RCC 7860 (cell line): ENCODE data around the gene MPG.
A peak's percentile ranks its signal among the peaks of the same experiment; 100 is the strongest.

Source experiments
- DNase-seq: peaks from one replicate; pipeline ENCODE4 v3.0.0-alpha.2; 2015; ENCODE audit warnings: low spot score
- FAIRE-seq: peaks from 2 replicates; lab custom pipeline; 2012; peaks lifted over from hg19 to GRCh38; lab: Jason Lieb, UNC

MPG gene

GRCh38 chr16:83060-83603 lies 5.1 kb downstream of the MPG start:
- FAIRE-seq (no peak), DNase-seq (no peak)

DNA sequence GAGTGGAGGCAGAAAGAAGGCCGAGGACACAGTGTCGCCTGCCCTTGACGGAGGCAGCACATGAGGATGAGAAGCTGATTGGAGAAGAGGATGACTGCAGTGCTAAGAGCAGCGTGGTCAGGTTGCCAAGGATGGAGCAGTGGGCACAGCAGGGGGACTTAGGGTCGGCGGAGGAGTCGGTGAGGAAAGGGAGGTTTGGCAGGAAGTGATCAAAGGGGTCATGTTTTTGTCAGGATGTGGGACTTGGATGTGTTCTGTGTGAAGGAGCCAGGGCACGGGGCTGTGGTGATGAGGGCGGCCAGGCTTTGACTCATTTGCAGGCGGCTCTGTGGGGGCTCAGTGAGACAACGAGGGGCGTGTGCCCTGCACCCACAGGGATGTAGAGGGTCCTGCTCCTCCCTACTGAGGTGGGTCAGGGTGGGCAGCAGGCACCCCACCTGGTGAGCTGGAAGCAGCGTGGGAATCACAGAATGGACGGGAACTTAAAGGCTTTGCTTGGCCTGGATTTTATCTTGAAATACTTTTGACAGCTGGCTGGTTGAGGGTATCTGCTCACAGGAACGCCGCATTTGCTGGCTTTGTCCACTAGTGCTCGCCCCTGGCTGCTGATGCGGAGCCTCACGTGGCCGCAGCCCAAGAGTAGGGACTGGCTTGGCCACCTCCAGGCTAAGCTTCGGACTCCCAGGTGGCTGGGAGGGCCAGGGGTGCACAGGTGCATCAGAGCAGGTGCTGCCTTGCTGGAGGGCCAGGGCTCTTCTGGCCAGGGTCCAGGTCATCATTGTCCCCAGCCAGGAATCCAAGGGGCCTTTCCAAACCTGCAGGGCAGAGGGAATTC lies 6.0 kb downstream of the MPG start:
- DNase-seq (peak; percentile 53), FAIRE-seq (no peak)

GRCh38 chr16:84718-85406 lies 6.8 kb downstream of the MPG start:
- peak; percentile 93 for FAIRE-seq

DNA sequence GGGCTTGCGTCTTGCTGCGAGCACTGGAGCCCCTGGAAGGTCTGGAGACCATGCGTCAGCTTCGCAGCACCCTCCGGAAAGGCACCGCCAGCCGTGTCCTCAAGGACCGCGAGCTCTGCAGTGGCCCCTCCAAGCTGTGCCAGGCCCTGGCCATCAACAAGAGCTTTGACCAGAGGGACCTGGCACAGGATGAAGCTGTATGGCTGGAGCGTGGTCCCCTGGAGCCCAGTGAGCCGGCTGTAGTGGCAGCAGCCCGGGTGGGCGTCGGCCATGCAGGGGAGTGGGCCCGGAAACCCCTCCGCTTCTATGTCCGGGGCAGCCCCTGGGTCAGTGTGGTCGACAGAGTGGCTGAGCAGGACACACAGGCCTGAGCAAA lies 7.4 kb downstream of the MPG start:
- DNase-seq = no peak
- no peak for FAIRE-seq

More at GRCh38 chr16:84718-85406, 6.8 kb downstream of the MPG start:
- peak; percentile 96 for DNase-seq

GRCh38 chr16:85865-86264 lies 7.8 kb downstream of the MPG start:
- FAIRE-seq (no peak), DNase-seq (no peak)

DNA sequence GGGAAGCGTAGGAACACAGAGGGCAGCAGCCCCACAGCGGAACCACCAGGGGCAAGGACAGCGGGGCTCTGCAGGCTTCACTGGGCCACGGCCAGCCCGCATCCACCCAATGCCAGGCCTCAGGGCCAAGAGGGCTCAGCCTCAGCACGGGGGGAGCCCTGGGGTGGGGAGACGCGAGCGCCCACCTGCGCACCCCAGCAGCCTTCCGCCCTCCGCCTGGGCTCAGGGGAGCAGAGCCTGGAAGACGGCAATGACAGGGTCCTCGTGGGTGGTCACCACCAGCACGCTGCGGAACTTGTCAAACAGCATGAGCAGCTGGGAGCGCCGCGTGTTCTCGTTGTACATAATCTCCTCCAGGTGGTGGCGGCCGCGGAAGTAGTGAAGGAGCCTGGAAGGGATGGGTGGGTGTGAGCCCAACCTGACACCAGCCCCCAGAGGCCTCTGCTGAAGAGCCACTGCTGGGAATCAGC lies 8.5 kb downstream of the MPG start:
- FAIRE-seq = no peak
- no peak for DNase-seq

DNA sequence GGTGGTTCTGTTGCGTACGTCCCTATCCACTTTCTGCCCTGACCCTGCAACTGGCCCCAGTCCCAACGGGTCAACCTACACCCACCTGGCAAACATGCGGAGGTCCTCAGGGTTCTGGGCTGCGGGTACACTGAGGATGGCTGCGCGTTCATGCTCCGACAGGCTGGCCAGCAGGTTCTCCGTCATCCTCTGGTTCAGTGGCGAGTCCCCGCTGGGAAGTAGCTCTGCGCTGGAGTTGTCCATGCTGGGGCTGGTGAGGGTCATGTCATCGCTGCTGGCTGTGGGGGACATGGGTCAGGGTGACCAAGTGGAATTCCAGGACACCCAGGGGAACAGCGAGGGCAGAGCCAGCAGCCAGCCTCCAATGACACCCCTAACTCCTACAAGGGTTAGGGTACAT lies 10.6 kb downstream of the MPG start:
- DNase-seq (no peak), FAIRE-seq (no peak)

GRCh38 chr16:89391-90302 lies 11.6 kb downstream of the MPG start:
- FAIRE-seq (no peak), DNase-seq (no peak)

DNA sequence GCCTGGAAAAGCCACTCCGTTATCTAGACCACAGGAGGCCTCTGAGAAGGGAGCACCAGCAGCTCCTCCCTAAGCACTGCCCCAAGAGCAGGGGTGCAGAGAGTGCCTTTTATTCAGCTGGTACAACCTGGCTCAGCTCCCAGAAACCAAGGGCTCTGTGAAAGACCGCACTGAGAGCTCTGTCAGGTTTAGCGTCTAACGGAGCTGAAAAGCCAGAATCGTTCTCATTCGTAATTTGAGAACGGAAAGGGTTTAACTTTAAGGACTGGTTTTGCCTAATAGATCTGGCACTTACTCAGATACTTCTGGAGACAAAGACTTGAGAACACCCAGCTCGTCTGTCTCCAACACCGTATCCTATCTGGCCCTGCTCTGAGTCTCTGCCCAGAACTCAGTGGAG lies 13.5 kb downstream of the MPG start:
- DNase-seq = no peak
- no peak for FAIRE-seq

DNA sequence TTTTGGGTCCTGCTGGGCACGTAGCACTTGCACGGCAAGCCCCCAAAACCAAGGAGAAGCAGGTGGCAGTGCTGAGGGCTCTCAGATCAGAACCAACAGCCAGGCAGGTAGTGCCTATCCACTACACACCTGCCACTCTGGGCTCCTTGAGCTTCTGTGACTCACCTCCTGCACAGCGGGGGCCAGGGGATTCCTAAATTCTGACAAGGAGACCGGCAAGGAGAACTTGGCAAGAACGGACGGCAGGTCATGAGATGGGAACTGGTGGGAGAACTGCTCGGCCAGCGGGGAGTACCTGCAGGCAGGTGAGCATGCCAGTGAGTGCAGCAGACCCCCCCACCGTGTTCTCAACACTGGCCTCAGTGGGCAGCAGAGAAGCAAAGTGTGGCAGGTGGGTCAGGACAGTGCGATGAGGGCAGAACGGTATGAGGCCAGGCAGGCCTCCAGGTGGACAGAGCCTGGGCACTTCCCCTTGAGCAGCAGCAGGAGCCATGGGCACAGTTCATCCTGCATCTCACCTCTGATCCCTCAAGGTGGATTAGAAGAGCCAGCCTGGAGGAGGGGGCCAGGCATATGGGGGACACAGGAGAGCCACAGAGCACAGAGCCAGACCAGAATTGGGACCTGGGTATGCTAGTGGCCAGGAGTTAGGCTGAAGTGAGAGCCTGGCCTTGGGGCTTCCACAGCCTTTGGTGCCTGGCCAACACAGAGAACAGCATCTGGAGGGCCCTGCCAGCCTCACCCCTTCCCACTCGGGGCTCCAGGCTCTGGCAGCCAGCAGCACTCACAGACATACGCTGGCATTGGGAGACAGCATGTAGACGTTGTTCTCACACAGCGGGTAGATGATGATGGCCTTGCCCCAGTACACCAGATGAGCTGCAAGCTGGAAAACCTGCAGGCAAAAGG lies 14.7 kb downstream of the MPG start:
- DNase-seq (no peak), FAIRE-seq (no peak)

DNA sequence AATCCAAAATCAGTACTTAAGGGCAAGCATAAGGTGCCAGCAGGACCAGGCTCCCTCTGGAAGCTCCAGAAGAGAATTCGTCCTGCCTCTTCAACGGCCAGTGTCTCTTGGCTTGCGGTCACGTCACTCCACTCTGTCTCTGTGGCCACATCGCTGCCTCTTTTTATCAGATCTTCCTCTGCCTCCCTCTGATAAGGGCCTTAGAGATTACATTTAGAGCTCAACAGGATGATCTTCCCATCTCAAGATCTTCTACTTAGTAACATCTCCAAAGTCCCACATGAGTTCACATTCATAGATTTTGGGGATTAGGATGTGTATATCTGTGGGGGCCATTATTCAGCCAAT lies 16.9 kb downstream of the MPG start:
- FAIRE-seq (no peak), DNase-seq (no peak)

GRCh38 chr16:96935-97381 lies 18.9 kb downstream of the MPG start:
- FAIRE-seq = peak; percentile 42

GRCh38 chr16:97822-98221 lies 19.8 kb downstream of the MPG start:
- no peak for FAIRE-seq

More at GRCh38 chr16:96935-97381, 18.9 kb downstream of the MPG start:
- DNase-seq = peak; percentile 74

DNA sequence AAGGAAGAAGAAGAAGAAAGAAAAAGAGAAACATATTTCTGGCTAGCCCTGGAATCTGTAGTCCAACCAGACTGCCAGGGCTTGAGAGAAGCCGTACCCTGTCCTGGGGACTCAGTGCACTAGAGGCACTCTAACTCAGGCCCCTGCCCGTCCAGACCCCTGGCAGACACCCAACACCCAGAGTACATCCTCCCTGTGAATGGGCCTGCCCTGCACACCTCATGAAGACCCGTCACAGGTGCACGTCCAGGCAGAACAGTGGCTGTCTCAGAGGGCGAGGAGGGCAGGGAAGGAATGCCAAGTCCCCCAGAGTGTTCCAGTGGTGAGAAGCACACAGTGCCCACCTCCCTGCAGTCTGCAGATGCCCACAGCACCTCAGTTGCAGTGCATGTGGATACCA lies 23.0 kb downstream of the MPG start:
- FAIRE-seq (no peak), DNase-seq (no peak)

More at GRCh38 chr16:97822-98221, 19.8 kb downstream of the MPG start:
- DNase-seq = no peak

- FAIRE-seq = no peak
- DNase-seq = no peak
These were observed 23.6 kb downstream of the MPG start for GRCh38 chr16:101586-101985.

DNA sequence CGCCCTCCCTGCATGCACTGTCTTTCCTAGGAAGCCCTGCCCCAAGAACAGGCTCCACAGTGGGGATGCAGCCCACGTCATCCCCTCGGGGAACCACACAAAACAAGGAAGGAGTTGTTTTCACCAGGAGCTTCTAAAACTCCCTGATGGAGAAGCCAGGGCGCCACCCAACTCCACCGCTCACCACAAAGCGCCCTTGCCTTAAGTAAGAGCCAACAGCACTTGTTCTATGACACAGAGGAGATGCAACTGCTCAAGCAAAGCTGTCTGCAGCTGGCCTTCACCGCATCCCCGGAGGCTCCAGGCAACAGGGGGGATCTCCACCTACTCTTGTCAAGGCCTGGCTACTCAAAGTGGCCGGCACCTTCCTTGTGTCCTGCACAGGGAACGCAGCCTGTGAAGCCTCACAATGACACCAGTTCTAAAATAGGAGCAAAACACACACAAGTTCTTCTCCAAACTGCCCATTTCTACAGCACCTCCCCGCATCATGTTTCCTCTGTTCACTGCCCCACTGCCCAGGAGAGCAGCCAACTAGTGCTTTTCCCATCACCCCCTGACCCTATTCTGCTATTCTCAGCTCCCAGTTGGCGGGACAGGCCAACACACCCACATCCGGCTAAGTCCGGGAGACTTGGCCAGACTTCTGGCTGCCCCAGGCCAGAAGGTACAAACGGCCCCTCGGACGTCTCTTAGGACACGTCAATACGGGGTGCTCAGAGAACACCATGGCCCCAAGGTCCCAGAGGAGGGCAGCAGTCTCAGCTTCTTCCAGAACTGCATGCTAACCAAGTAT lies 24.2 kb downstream of the MPG start:
- no peak for DNase-seq
- FAIRE-seq = no peak

- DNase-seq = no peak
- no peak for FAIRE-seq
These were observed 26.3 kb downstream of the MPG start for GRCh38 chr16:104355-104754.

- FAIRE-seq = no peak
- no peak for DNase-seq
These were observed 26.9 kb downstream of the MPG start for GRCh38 chr16:104928-105327.

GRCh38 chr16:105521-105920 lies 27.5 kb downstream of the MPG start:
- FAIRE-seq = no peak

More at GRCh38 chr16:105521-105920, 27.5 kb downstream of the MPG start:
- DNase-seq = no peak
